ENCODE data around the gene NFATC3. TPM values are rescaled to one million over a fixed set of nuclear protein-coding genes. Genes with fewer than 3 reads are reported as not detected.

Gene NFATC3
- polyA plus RNA-seq, 1 experiment, result 16.7 TPM

- TF ChIP-seq CTCF (IDR thresholded peaks at IDR 0.05; ENCODE audit: low read depth, low read length), result no peak
- ChIA-PET POLR2A (no interaction called here), CTCF (no interaction called here)
Observed at GRCh38 chr16:68079626-68080344, 5.4 kb upstream of the NFATC3 start.

GRCh38 chr16:68081861-68082628 is 3.1 kb upstream of the NFATC3 start:
- ChIA-PET POLR2A (no interaction called here), CTCF (no interaction called here)
- no peak overlapping the region for H3K27ac ChIP-seq (ENCODE audit: low read depth, low read length)
- H3K27me3 ChIP-seq (ENCODE audit: control insufficient read depth, insufficient read depth, low read length), result no peaks in the 10 kb centered on the region
- DNase-seq (ENCODE audit: low read depth, low spot score), result no peak
- no peak overlapping the region for H3K4me3 ChIP-seq (ENCODE audit: low read depth, low read length)
- no peak for TF ChIP-seq CTCF (IDR thresholded peaks at IDR 0.05; ENCODE audit: low read depth, low read length)
- H3K9me3 ChIP-seq (ENCODE audit: control insufficient read depth, insufficient read depth, low read length), result no peaks in the 10 kb centered on the region

More at GRCh38 chr16:68079626-68080344, 5.4 kb upstream of the NFATC3 start:
- DNase-seq (ENCODE audit: low read depth, low spot score), result no peak
- H3K27me3 ChIP-seq (ENCODE audit: control insufficient read depth, insufficient read depth, low read length), result no peaks in the 10 kb centered on the region
- H3K9me3 ChIP-seq (ENCODE audit: control insufficient read depth, insufficient read depth, low read length), result no peaks in the 10 kb centered on the region
- H3K27ac ChIP-seq (ENCODE audit: low read depth, low read length), result no peak overlapping the region
- H3K4me3 ChIP-seq (ENCODE audit: low read depth, low read length), result no peak overlapping the region

GRCh38 chr16:68082629-68083238 is 2.4 kb upstream of the NFATC3 start:
- no peaks in the 10 kb centered on the region for H3K27me3 ChIP-seq (ENCODE audit: control insufficient read depth, insufficient read depth, low read length)
- CTCF ChIA-PET, result interaction anchor here (3.0 to 3.6 kb wide), 2 partner anchors 11 to 17 kb away, joined by 11 to 13 read pairs; no protein-coding TSS in a partner anchor
- H3K27ac ChIP-seq (ENCODE audit: low read depth, low read length), result no peak overlapping the region
- no peak for TF ChIP-seq CTCF (IDR thresholded peaks at IDR 0.05; ENCODE audit: low read depth, low read length)
- no peaks in the 10 kb centered on the region for H3K9me3 ChIP-seq (ENCODE audit: control insufficient read depth, insufficient read depth, low read length)
- no peak overlapping the region for H3K4me3 ChIP-seq (ENCODE audit: low read depth, low read length)
- DNase-seq (ENCODE audit: low read depth, low spot score), result no peak
- POLR2A ChIA-PET, result interaction anchor here (3.5 kb wide), 1 partner anchor 155 kb away, joined by 13 read pairs; no protein-coding TSS in a partner anchor

GRCh38 chr16:68083239-68083781 is 1.9 kb upstream of the NFATC3 start:
- DNase-seq (ENCODE audit: low read depth, low spot score), result no peak
- Histone ChIP-seq H3K27me3 (ENCODE audit: control insufficient read depth, insufficient read depth, low read length) (no peaks in the 10 kb centered on the region), H3K4me3 (ENCODE audit: low read depth, low read length) (no peak overlapping the region), H3K9me3 (ENCODE audit: control insufficient read depth, insufficient read depth, low read length) (no peaks in the 10 kb centered on the region), H3K27ac (ENCODE audit: low read depth, low read length) (no peak overlapping the region)
- POLR2A ChIA-PET, result interaction anchor here (0.7 to 3.5 kb wide), 2 partner anchors 19 to 154 kb away, joined by 3 to 13 read pairs; no protein-coding TSS in a partner anchor
- TF ChIP-seq CTCF (IDR thresholded peaks at IDR 0.05; ENCODE audit: low read depth, low read length), result no peak
- CTCF ChIA-PET, result interaction anchor here (1.3 to 3.6 kb wide), 3 partner anchors 11 to 18 kb away, joined by 3 to 13 read pairs (median 11); no protein-coding TSS in a partner anchor
